Effector CD4-positive, alpha-beta T cell (primary cell): Measurements from ENCODE around the gene RCSD1.
"Not testable (repeated sequence)": the region's sequence is repeated elsewhere in the genome, so short reads cannot be mapped to it uniquely, and the experiment has no call there.

Experiments used
- DNase-seq: peaks from one replicate; pipeline ENCODE4 v3.0.0-alpha.2; 2020

Gene RCSD1

GRCh38 chr1:167719715-167720421 lies 89.8 kb downstream of the RCSD1 start:
- not testable (repeated sequence) for DNase-seq

- DNase-seq: no peak
Measured at GRCh38 chr1:167720965-167721616, 91.1 kb downstream of the RCSD1 start.

GRCh38 chr1:167721617-167722151 lies 91.7 kb downstream of the RCSD1 start, which contains the start of gene MPZL1:
Gene MPZL1, plus strand, starts transcription at chr1:167721982. Its CDS starts 170 bp downstream, at chr1:167722152.
- peak; percentile 82 for DNase-seq

DNA sequence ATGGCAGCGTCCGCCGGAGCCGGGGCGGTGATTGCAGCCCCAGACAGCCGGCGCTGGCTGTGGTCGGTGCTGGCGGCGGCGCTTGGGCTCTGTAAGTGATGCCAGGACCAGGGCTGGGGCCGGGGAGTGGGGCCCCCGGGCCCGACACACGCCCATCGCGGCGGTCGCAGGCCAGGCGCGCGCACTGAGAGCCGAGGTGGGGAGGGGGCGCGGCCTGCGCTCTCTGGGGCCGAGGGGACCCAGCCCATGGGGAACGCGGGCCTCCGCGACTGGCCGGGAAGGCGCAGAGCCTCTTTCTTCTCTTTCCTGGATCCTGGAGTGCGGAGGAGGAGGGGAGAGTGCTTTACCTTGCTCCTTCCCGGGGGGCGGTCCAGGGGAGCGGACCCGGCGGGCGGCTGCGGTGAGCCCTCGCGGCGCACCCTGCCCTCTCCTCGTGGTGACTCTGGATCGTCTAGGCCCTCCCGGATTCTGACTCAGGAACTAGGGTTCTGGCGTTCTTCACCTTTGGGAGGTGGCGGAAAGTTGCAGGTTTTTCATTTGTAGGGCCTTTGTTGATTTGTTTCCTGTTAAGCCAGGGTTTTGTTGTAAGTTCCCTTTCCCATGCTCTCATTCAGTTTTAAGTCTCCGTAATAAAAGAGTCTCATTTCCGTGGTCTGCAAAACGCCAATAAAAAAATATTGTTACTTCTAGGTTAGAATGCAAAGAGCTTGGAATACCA lies 92.3 kb downstream of the RCSD1 start:
- DNase-seq: no peak

- DNase-seq: no peak
Measured at GRCh38 chr1:167722870-167723251, 92.8 kb downstream of the RCSD1 start.

DNA sequence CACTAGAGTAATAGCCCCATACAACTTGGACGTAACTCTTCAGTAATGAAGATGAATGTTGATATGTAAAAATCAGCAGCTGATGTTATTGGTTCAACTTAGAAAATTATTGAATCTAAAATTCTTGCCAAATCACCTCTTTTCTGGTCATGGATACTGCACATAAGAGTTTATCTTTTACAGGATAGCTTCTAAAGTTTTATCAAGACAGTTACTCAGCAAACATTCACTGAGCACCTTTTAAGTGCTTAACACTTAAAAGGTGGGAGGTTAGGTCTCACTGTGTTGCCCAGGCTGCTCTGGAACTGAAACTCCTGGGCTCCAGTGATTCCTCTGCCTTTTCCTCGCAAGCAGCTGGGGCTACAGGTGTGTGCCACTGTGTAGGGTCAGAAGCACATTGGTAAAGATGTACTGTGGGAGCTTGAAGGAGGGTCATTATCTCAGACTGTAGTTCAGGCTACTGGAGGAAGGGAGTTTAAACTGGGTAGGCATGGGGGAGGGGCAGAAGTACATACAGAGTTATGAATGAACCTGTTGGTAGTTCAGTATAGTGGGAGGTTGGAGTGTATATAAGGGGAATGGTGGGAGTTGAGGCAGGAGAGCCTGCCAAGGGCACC lies 93.8 kb downstream of the RCSD1 start:
- no peak for DNase-seq

DNA sequence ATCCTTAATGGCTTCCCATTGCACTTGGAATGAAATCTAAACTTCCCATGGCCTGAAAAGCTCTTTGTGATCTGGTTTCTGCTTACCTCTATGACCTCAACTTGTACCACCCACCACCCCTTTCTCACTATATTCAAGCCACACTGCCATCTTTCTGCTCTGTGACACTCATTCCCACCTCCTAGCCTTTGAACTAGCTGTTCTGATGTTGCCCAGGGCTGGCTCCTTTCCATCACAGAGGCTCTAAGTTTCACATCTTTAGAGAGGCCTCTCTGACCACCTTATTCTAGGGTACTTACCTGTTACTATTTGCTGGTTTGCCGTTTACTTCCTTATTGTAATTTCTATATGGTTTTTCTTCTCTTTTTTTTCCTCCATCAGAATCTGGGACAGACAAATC lies 96.0 kb downstream of the RCSD1 start:
- no peak for DNase-seq

GRCh38 chr1:167728818-167729410 lies 98.9 kb downstream of the RCSD1 start:
- DNase-seq: no peak

DNA sequence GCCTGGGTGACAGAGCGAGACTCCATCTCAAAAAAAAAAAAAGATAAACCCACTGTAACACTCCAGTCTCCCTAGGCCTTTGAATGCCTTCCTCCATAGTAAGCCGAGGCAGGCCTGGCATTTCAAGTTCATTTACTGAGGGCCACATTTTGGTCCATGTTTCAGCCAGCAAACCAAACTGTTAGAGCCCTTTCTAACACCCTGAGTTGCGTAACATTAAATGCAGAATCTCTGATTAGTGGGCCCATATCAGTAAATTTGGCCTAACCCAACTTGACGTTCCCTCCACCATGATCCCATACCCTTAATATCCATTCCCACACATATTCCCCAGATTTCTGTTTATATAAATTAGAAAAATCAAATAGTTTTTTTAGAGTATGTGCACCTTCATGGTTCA lies 104.2 kb downstream of the RCSD1 start:
- no peak for DNase-seq

DNA sequence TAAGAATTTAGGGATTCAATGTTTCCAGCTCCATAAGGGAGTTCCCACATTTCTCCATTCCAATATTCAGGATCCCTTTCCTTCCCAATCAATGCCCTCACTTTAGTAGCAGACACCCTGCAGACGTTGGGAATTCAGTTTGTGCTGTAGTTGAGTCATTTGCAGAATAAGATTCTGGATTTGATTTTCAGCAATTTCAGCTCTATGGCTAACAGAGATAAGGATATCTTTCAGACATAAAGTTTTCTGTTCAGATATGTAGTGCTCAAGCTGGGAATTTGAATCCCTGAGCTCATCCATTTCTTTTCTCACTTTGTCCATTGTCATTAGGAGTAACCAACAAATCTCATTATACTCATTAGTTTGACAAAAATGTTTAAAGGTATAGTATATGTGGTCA lies 104.8 kb downstream of the RCSD1 start:
- DNase-seq: no peak

GRCh38 chr1:167737169-167737568 lies 107.1 kb downstream of the RCSD1 start:
- no peak for DNase-seq

GRCh38 chr1:167738158-167738557 lies 108.1 kb downstream of the RCSD1 start:
- no peak for DNase-seq

- no peak for DNase-seq
Measured at GRCh38 chr1:167739752-167740151, 109.7 kb downstream of the RCSD1 start.

- not testable (repeated sequence) for DNase-seq
Measured at GRCh38 chr1:167741103-167741502, 111.1 kb downstream of the RCSD1 start.

GRCh38 chr1:167742392-167743057 lies 112.5 kb downstream of the RCSD1 start:
- DNase-seq: not testable (repeated sequence)

GRCh38 chr1:167744901-167745300 lies 114.9 kb downstream of the RCSD1 start:
- DNase-seq: no peak

- DNase-seq: no peak
Measured at GRCh38 chr1:167746013-167746672, 116.1 kb downstream of the RCSD1 start.

DNA sequence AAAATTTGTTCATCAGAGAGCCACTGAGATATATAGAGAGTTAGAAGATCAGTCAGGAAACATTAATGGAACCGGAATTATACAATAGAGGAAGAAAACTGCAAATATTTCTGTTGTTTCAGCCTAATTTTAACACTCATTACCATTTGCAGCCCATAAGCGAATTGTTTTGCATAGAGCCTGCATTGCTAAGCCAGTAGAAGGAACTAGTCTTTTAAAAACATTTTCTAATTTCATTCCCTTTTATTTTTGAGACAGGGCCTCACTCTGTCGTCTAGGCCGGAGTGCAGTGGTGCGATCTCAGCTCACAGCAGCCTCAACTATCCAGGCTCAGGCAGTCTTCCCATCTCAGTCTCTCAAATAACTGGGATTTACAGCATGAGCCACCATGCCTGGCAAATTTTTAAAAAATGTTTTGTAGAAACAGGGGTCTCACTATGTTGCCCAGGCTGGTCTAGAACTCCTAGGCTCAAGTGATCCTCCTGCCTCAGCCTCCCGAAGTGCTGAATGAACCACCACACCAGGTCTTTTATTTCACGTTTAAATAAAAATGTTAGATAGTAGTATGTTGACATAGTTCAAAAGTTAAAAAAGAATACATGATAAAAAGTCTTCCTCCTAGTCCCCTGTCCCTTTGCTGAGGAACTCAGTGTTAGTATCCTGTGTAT lies 117.1 kb downstream of the RCSD1 start:
- no peak for DNase-seq

DNA sequence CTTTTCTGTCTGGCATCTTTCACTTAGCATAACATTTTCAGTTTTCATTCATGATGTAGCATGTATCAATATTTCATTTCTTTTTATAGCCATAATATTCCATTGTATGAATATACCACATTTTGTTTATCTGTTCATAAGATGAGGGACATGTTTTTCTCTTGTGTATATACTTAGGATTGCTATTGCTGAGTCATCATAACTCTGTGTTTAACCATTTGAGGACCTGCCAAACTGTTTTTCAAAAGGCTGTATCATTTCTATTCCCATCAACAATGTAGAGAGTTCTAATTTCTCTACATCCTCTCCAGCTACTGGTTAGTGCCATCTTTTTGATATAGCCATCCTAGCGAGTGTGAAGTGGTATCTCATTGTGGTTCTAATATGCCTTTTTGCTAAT lies 118.0 kb downstream of the RCSD1 start:
- no peak for DNase-seq

GRCh38 chr1:167748906-167749305 lies 118.9 kb downstream of the RCSD1 start:
- DNase-seq: no peak

DNA sequence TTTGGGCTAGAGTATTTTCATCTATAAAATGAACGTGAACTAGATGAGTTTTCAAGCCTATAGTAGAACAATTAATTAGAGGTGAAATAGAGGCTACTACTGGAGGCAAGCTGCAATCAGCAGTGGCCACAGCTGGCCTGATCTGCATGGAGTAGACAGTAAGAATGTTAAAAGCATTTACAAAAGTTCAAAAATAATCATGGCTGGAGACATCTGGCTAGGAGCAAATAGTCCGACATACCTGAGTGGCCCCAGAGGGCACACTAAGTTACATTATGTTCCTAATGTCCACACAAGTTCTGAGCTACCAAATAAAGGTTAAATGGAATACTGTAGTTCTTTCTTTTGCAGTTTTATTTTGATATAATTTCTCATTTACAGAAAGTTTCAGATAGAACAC lies 119.7 kb downstream of the RCSD1 start:
- no peak for DNase-seq
